Ascending aorta (tissue), 2 donors: ENCODE measurements around the gene MORC2. TPM values are rescaled to one million over a fixed set of nuclear protein-coding genes. Genes with fewer than 3 reads are reported as not detected.
A peak's percentile ranks its signal among the peaks of the same experiment; 100 is the strongest.

Source experiments
- DNase-seq, 2 donors: peaks; one replicate each; pipeline ENCODE4 v3.0.0-alpha.2; 2019; ENCODE audit warnings: low spot score in 2 of 2
- H3K27ac ChIP-seq, 2 donors: fragments of 200-600 bp; sonication (generic); one replicate each; pipeline ENCODE4 v1.5.1; 2016 to 2017; ENCODE audit warnings: mild to moderate bottlenecking in 1 of 2
- H3K27me3 ChIP-seq: fragments of 200-600 bp; sonication (generic); one replicate; pipeline ENCODE4 v1.5.1; 2017
- H3K36me3 ChIP-seq, 2 donors: fragments of 200-600 bp; sonication (generic); one replicate each; pipeline ENCODE4 v1.5.1; 2016
- H3K4me1 ChIP-seq, 2 donors: fragments of 200-600 bp; sonication (generic); one replicate each; pipeline ENCODE4 v1.5.1; 2016 to 2017; ENCODE audit warnings: mild to moderate bottlenecking in 1 of 2
- H3K4me3 ChIP-seq, 2 donors: fragments of 200-600 bp; sonication (generic); one replicate each; pipeline ENCODE4 v1.5.1; 2016 to 2017; ENCODE audit warnings: mild to moderate bottlenecking in 1 of 2
- H3K9me3 ChIP-seq, 2 donors: fragments of 200-600 bp; sonication (generic); one replicate each; pipeline ENCODE4 v1.5.1; 2016
- intact Hi-C: fragments of 100-400 bp; cut with DNase I; formaldehyde crosslinking; loops from one replicate; pipeline ENCODE4 v1.15.1; 2023
- total RNA-seq: library from RNA; depleted of rRNA; stranded (reverse); fragments of >200 nt; gene quantifications from one replicate; pipeline ENCODE4 v1.1.0, GENCODE V29; 2016
- TF ChIP-seq, protein P1 (sequence below), 3 experiments: fragments of 200-600 bp in 2 of 3; fragments of 450-650 bp in 1 of 3; sonication (generic) in 2 of 3; IDR thresholded peaks; one replicate each; pipeline ENCODE4 v1.5.1; 2016 to 2019; ENCODE audit warnings: antibody characterized with exemption in 3 of 3, mild to moderate bottlenecking in 1 of 3, moderate library complexity in 1 of 3

The MORC2 gene
- total RNA-seq, 1 donor from 2014 or later, result 38.6 TPM

GRCh38 chr22:30928401-30928800, 40.2 kb downstream of the MORC2 start:
- intact Hi-C loops, result no loop called here
- no peaks in the 10 kb centered on the region for H3K9me3 ChIP-seq
- no peak for DNase-seq
- H3K4me3 ChIP-seq, result no peak overlapping the region
- H3K27me3 ChIP-seq, result no peaks in the 10 kb centered on the region
- H3K36me3 ChIP-seq, result peaks cover 78% of the 10 kb centered on the region in 2 donors
- H3K27ac ChIP-seq, result no peak overlapping the region
- TF ChIP-seq, protein P1, sequence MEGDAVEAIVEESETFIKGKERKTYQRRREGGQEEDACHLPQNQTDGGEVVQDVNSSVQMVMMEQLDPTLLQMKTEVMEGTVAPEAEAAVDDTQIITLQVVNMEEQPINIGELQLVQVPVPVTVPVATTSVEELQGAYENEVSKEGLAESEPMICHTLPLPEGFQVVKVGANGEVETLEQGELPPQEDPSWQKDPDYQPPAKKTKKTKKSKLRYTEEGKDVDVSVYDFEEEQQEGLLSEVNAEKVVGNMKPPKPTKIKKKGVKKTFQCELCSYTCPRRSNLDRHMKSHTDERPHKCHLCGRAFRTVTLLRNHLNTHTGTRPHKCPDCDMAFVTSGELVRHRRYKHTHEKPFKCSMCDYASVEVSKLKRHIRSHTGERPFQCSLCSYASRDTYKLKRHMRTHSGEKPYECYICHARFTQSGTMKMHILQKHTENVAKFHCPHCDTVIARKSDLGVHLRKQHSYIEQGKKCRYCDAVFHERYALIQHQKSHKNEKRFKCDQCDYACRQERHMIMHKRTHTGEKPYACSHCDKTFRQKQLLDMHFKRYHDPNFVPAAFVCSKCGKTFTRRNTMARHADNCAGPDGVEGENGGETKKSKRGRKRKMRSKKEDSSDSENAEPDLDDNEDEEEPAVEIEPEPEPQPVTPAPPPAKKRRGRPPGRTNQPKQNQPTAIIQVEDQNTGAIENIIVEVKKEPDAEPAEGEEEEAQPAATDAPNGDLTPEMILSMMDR (IDR thresholded peaks at IDR 0.05), result no peak
- H3K4me1 ChIP-seq, result no peaks in the 10 kb centered on the region

DNA sequence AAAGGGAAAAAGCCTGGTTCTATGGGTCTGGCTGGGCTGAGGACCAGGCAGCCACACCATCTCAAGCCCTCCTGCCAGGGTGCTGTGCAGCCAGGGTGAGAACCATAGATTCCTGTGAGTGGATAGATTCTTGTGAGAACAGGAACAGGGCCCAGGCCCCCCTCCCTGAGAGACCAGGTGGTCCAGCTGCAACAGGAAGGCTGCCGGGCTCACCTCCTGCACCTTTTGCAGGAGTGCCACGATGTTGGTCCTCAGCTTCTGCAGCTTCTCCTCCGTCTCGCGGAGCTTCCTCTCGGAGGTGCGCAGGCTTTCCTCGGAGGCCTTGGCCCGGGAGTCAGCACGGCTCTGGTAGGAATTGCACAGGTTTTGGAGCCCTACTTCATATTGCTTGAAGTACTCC, 40.8 kb downstream of the MORC2 start:
- no peaks in the 10 kb centered on the region for H3K9me3 ChIP-seq
- no peaks in the 10 kb centered on the region for H3K4me1 ChIP-seq
- intact Hi-C loops, result no loop called here
- H3K36me3 ChIP-seq, result peaks cover 72 to 73% of the 10 kb centered on the region in 2 donors
- TF ChIP-seq, protein P1 (IDR thresholded peaks at IDR 0.05), result no peak
- H3K4me3 ChIP-seq, result no peak overlapping the region
- H3K27me3 ChIP-seq, result no peaks in the 10 kb centered on the region
- peak in 1 of 2 donors; percentile 57 for DNase-seq
- H3K27ac ChIP-seq, result no peak overlapping the region

DNA sequence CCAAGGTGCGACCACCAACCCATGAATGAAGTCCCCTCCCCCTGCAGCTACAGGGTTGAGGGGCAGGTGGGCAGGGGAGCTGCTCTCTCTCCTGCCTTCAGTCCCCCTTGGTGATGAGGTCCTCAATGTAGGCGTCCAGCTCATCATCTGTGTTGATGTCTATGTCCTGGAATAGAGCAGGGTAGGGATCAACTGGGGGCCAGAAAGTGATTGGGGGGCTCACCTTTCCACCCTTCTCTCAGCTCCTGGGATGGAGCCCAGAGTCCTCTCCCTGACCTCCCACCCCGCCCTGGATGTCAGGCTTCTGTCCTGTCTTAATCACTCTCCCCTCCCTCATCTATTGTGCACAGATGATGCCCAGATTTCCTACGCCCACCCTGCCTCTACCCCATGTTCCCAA, 41.9 kb downstream of the MORC2 start:
- TF ChIP-seq, protein P1 (IDR thresholded peaks at IDR 0.05), result no peak
- Histone ChIP-seq H3K4me1 (peaks cover 0 to 3% of the 10 kb centered on the region in 2 donors), H3K9me3 (no peaks in the 10 kb centered on the region), H3K27ac (no peak overlapping the region), H3K4me3 (no peak overlapping the region), H3K36me3 (peaks cover 61 to 62% of the 10 kb centered on the region in 2 donors), H3K27me3 (no peaks in the 10 kb centered on the region)
- intact Hi-C loops, result no loop called here
- no peak for DNase-seq

DNA sequence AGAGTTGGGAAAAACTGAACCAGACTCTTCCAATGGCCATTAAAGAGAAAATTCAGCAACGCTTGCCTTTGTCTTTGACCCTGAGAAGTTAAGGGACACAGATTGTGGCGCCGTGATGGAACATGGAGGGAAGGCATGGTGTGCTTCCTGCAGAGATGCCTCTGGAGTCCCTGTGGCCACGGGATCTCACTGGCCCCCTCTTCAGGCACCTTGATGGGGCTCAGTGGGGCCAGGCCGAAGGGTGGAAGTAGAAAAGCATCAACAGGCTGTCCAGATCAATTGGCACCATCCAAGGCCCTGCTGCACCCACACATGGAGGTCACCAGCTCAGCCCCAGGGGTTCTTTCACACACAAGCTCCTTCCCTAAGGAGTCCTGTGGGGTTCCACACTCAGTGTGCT, 42.9 kb downstream of the MORC2 start:
- Histone ChIP-seq H3K4me3 (no peak overlapping the region), H3K27ac (no peak overlapping the region), H3K4me1 (peaks cover 0 to 3% of the 10 kb centered on the region in 2 donors), H3K27me3 (no peaks in the 10 kb centered on the region), H3K36me3 (peaks cover 51 to 52% of the 10 kb centered on the region in 2 donors), H3K9me3 (no peaks in the 10 kb centered on the region)
- intact Hi-C loops, result no loop called here
- no peak for DNase-seq
- TF ChIP-seq, protein P1 (IDR thresholded peaks at IDR 0.05), result no peak

DNA sequence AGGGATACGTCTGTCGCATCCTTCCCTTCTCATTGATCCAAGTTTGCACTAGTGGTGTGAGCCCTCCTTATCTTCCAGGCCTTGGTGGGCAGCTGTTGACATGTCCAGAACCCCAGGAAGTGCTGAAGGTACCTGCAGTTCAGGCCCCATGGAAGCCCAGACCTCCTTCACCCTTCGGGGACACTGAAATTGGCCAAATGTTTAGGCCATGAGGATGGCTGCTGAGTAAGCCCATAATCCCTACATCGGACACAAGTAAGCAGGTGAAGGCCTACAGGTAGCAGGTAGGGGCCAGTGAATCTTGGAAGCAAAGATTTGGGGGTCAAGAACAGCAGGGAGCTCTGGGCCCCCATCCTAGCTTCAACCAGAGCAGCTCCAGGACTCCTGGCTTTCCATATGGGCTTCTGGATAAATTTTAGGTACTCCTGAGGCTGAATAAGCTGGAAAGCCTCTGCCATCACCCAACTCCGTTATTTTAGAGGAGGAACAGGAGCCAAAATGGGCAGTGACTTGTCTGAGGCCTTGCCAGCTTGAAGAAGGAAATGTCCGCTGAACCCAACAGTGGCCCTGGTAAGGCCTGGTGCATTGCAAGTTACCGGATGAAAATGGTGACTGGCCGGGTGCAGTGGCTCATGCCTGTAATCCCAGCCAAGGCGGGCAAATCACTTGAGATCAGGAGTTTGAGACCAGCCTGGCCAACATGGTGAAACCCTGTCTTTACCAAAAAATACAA, 45.2 kb downstream of the MORC2 start:
- intact Hi-C loops, result no loop called here
- no peak for DNase-seq
- Histone ChIP-seq H3K4me1 (peaks cover 0 to 3% of the 10 kb centered on the region in 2 donors), H3K4me3 (no peak overlapping the region), H3K27ac (no peak overlapping the region), H3K27me3 (no peaks in the 10 kb centered on the region), H3K9me3 (no peaks in the 10 kb centered on the region), H3K36me3 (peaks cover 28 to 29% of the 10 kb centered on the region in 2 donors)
- TF ChIP-seq, protein P1 (IDR thresholded peaks at IDR 0.05), result no peak
